GM23338 (cell line): ENCODE measurements around the gene ACAD10. TPM values are rescaled to one million over a fixed set of nuclear protein-coding genes. Genes with fewer than 3 reads are reported as not detected.

Source experiments
- ATAC-seq: fragments of 200-7000 bp; cut with Tn5 transposase; 3 replicates; pipeline ENCODE4 v1.9.1; 2020
- DNase-seq: peaks from one replicate; pipeline ENCODE4 v3.0.0-alpha.2; 2015; ENCODE audit warnings: low spot score
- H2AFZ ChIP-seq: fragments of 200-600 bp; sonication (generic); 2 replicates; pipeline ENCODE4 v1.8.0; 2016; ENCODE audit warnings: antibody characterized with exemption, mild to moderate bottlenecking, moderate library complexity
- H3F3A ChIP-seq: fragments of 200-600 bp; sonication (generic); replicated peaks from 2 replicates; pipeline ENCODE4 v1.8.0; 2017; ENCODE audit warnings: antibody characterized with exemption, mixed run types, low read depth
- H3K27ac ChIP-seq: fragments of 200-600 bp; sonication (generic); 2 replicates; pipeline ENCODE4 v1.6.1; 2016; ENCODE audit warnings: low read depth
- H3K27me3 ChIP-seq: fragments of 200-600 bp; sonication (generic); 2 replicates; pipeline ENCODE4 v1.8.0; 2016; ENCODE audit warnings: mild to moderate bottlenecking, mixed run types, moderate library complexity; ENCODE audit not compliant: insufficient read depth
- H3K36me3 ChIP-seq: fragments of 200-600 bp; sonication (generic); 2 replicates; pipeline ENCODE4 v1.8.0; 2016; ENCODE audit warnings: mild to moderate bottlenecking; ENCODE audit not compliant: insufficient read depth
- H3K4me1 ChIP-seq: fragments of 200-600 bp; sonication (generic); 2 replicates; pipeline ENCODE4 v1.8.0; 2016; ENCODE audit warnings: mild to moderate bottlenecking, moderate library complexity; ENCODE audit not compliant: insufficient read depth
- H3K4me2 ChIP-seq: fragments of 200-600 bp; sonication (generic); 2 replicates; pipeline ENCODE4 v1.7.1; 2017; ENCODE audit warnings: mixed run types
- H3K4me3 ChIP-seq: fragments of 200-600 bp; sonication (generic); 2 replicates; pipeline ENCODE4 v1.6.1; 2016; ENCODE audit warnings: mixed run types
- H3K79me2 ChIP-seq: fragments of 200-600 bp; sonication (generic); replicated peaks from 2 replicates; pipeline ENCODE4 v1.8.0; 2017; ENCODE audit warnings: mild to moderate bottlenecking; ENCODE audit not compliant: insufficient read depth
- H3K9me2 ChIP-seq: fragments of 200-600 bp; sonication (generic); 2 replicates; pipeline ENCODE4 v1.8.0; 2017; ENCODE audit not compliant: insufficient read depth
- H4K20me1 ChIP-seq: fragments of 200-600 bp; sonication (generic); replicated peaks from 2 replicates; pipeline ENCODE4 v1.8.0; 2017; ENCODE audit warnings: mild to moderate bottlenecking; ENCODE audit not compliant: insufficient read depth
- H3K27ac Mint-ChIP-seq: 2 replicates; pipeline ENCODE4 v1.8.0; 2020; ENCODE audit warnings: inconsistent platforms, mild to moderate bottlenecking, moderate library complexity, mixed read lengths
- H3K27me3 Mint-ChIP-seq: 3 replicates; pipeline ENCODE4 v1.8.0; 2022; ENCODE audit warnings: low read depth, mild to moderate bottlenecking, moderate library complexity, mixed read lengths, inconsistent platforms; ENCODE audit not compliant: insufficient read depth, poor library complexity
- H3K36me3 Mint-ChIP-seq: 3 replicates; pipeline ENCODE4 v1.8.0; 2021; ENCODE audit warnings: low read depth, mild to moderate bottlenecking, inconsistent platforms, moderate library complexity, mixed read lengths
- H3K4me1 Mint-ChIP-seq: 3 replicates; pipeline ENCODE4 v1.8.0; 2020; ENCODE audit warnings: mild to moderate bottlenecking, inconsistent platforms, mixed read lengths
- H3K4me3 Mint-ChIP-seq: 3 replicates; pipeline ENCODE4 v1.8.0; 2021; ENCODE audit warnings: moderate library complexity, mild to moderate bottlenecking, inconsistent platforms, mixed read lengths
- H3K9me3 Mint-ChIP-seq: 3 replicates; pipeline ENCODE4 v1.8.0; 2020; ENCODE audit warnings: moderate library complexity, mild to moderate bottlenecking, inconsistent platforms, mixed read lengths
- CREB1 ChIP-seq: fragments of 250-450 bp; sonication (Bioruptor Pico); IDR thresholded peaks from 2 replicates; pipeline ENCODE4 v1.5.0; 2020; ENCODE audit warnings: low read depth, mild to moderate bottlenecking, moderate library complexity
- ETS1 ChIP-seq: IDR thresholded peaks from 2 replicates; pipeline ENCODE4 v1.6.1; 2016; ENCODE audit warnings: antibody characterized with exemption
- JUNB ChIP-seq: IDR thresholded peaks from one replicate; pipeline ENCODE4 v1.6.1; 2016; ENCODE audit warnings: antibody characterized with exemption; ENCODE audit not compliant: unreplicated experiment
- POLR2AphosphoS5 ChIP-seq: IDR thresholded peaks from 2 replicates; pipeline ENCODE4 v1.6.1; 2016; ENCODE audit warnings: antibody characterized with exemption, low read depth
- ZNF114 ChIP-seq: fragments of 250-450 bp; sonication (Bioruptor Pico); IDR thresholded peaks from 2 replicates; pipeline ENCODE4 v1.5.0; 2020; ENCODE audit warnings: mild to moderate bottlenecking, moderate library complexity
- ZNF462 ChIP-seq: fragments of 250-450 bp; sonication (Bioruptor Pico); IDR thresholded peaks from 2 replicates; pipeline ENCODE4 v1.5.0; 2020; ENCODE audit warnings: mild to moderate bottlenecking, moderate library complexity
- polyA plus RNA-seq: library from polyadenylated mRNA; unstranded; fragments of >200 nt; fragmentation: Nextera tagmentation; extraction: Ambion mirVana; gene quantifications from 2 replicates; pipeline ENCODE4 v1.2.1, GENCODE V29; 2016
- total RNA-seq: library from RNA; depleted of rRNA; stranded (reverse); fragments of >200 nt; shearing (Covaris generic); gene quantifications from 2 replicates; pipeline ENCODE4 v1.2.3, GENCODE V29; 2014
- TF ChIP-seq, protein P1 (sequence below): IDR thresholded peaks from one replicate; pipeline ENCODE4 v1.6.1; 2018; ENCODE audit warnings: antibody characterized with exemption; ENCODE audit not compliant: unreplicated experiment

ACAD10 gene
- total and polyA plus RNA-seq, 2 experiments from 2014 or later, result 16.3 to 23.1 TPM

DNA sequence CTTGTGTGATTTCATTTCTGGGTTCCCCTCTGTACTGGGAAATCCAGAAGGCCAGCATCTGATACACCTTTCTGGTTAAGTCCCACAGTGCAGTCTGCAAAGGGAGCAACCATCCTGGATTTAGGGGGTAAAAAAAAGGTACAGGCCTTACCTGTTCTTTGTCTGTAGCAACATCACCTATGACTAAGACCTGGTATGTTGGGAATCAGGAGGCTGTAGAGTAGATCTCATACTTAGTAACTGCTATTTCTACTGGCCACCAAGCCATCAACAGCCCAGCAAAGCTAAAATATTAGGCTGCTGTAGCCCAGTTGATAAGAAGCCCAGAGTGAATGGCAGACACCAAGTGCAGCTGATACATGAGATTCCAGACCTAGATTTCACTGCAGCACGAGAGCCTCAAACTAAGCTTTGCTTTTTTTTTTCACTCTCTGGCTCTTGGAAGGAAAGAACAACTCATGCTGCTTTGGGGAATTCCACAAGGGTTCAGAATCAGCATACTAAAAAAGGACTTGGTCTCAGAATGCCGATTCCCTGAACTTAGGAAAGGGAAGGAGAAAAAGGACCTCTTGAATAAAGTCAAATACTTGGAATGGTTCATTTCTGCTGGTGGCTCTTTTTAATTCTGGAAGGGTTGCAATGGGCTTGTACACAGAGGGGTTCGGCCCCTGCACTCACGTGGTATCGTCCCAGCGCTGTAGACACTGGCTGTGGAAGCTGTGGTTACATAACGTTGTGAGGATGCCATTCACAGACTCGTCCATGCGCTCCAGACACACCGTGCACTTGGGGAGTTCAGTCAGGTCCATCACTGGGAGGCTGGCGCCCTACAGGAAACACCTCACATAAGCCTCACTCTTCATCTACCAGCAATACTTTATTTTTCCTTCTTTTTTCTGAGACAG is 20.6 kb upstream of the ACAD10 start:
- no peak overlapping the region for H3K27ac ChIP-seq
- Mint-ChIP-seq H3K4me1 (no peaks in the 10 kb centered on the region), H3K4me3 (no peak overlapping the region), H3K27ac (no peak overlapping the region), H3K9me3 (no peaks in the 10 kb centered on the region), H3K27me3 (no peaks in the 10 kb centered on the region), H3K36me3 (peaks cover 38% of the 10 kb centered on the region)
- no peaks in the 10 kb centered on the region for H3K9me2 ChIP-seq
- no peak overlapping the region for H3K4me2 ChIP-seq
- H3K36me3 ChIP-seq, result peaks cover 30% of the 10 kb centered on the region
- H3K79me2 ChIP-seq, result no peaks in the 10 kb centered on the region
- H3K4me3 ChIP-seq, result no peak overlapping the region
- no peak for TF ChIP-seq JUNB
- peak; percentile 24; the same call in 1 of the 3 replicates for ATAC-seq
- H4K20me1 ChIP-seq, result peaks cover 13% of the 10 kb centered on the region
- no peaks in the 10 kb centered on the region for H3F3A ChIP-seq
- H2AFZ ChIP-seq, result no peak overlapping the region
- no peak for DNase-seq
- H3K27me3 ChIP-seq, result no peaks in the 10 kb centered on the region
- no peaks in the 10 kb centered on the region for H3K4me1 ChIP-seq

GRCh38 chr12:111672822-111673381 is 13.0 kb upstream of the ACAD10 start:
- Histone ChIP-seq H3F3A (0 out of 2 replicates have a peak, but pooled peaks cover 9% of the 10 kb centered on the region), H3K4me1 (no peaks in the 10 kb centered on the region), H3K4me3 (no peak overlapping the region), H2AFZ (no peak overlapping the region), H3K79me2 (no peaks in the 10 kb centered on the region), H4K20me1 (peaks cover 17% of the 10 kb centered on the region), H3K9me2 (no peaks in the 10 kb centered on the region), H3K27ac (no peak overlapping the region), H3K4me2 (no peak overlapping the region), H3K27me3 (no peaks in the 10 kb centered on the region), H3K36me3 (peaks cover 43% of the 10 kb centered on the region)
- TF ChIP-seq, protein P1, sequence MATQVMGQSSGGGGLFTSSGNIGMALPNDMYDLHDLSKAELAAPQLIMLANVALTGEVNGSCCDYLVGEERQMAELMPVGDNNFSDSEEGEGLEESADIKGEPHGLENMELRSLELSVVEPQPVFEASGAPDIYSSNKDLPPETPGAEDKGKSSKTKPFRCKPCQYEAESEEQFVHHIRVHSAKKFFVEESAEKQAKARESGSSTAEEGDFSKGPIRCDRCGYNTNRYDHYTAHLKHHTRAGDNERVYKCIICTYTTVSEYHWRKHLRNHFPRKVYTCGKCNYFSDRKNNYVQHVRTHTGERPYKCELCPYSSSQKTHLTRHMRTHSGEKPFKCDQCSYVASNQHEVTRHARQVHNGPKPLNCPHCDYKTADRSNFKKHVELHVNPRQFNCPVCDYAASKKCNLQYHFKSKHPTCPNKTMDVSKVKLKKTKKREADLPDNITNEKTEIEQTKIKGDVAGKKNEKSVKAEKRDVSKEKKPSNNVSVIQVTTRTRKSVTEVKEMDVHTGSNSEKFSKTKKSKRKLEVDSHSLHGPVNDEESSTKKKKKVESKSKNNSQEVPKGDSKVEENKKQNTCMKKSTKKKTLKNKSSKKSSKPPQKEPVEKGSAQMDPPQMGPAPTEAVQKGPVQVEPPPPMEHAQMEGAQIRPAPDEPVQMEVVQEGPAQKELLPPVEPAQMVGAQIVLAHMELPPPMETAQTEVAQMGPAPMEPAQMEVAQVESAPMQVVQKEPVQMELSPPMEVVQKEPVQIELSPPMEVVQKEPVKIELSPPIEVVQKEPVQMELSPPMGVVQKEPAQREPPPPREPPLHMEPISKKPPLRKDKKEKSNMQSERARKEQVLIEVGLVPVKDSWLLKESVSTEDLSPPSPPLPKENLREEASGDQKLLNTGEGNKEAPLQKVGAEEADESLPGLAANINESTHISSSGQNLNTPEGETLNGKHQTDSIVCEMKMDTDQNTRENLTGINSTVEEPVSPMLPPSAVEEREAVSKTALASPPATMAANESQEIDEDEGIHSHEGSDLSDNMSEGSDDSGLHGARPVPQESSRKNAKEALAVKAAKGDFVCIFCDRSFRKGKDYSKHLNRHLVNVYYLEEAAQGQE, result no peak
- no peak for TF ChIP-seq JUNB
- no peak for TF ChIP-seq ZNF114 (CRISPR knock-in tag)
- TF ChIP-seq ETS1, result no peak
- TF ChIP-seq POLR2AphosphoS5, result no peak
- no peak for TF ChIP-seq CREB1 (CRISPR knock-in tag)
- no peak for TF ChIP-seq ZNF462
- no peak for ATAC-seq
- H3K4me3 Mint-ChIP-seq, result no peak overlapping the region
- peaks cover 43% of the 10 kb centered on the region for H3K36me3 Mint-ChIP-seq
- H3K9me3 Mint-ChIP-seq, result no peaks in the 10 kb centered on the region
- no peak for DNase-seq
- peaks cover 2% of the 10 kb centered on the region for H3K27me3 Mint-ChIP-seq
- no peak overlapping the region for H3K27ac Mint-ChIP-seq
- H3K4me1 Mint-ChIP-seq, result no peaks in the 10 kb centered on the region
